Kidney epithelial cell (primary cell): Measurements from ENCODE around the gene FAM47E. TPM values are rescaled to one million over a fixed set of nuclear protein-coding genes. Genes with fewer than 3 reads are reported as not detected.

Source experiments
- DNase-seq: peaks from one replicate; pipeline ENCODE4 v3.0.0-alpha.2; 2010; ENCODE audit warnings: low read depth
- H3K27me3 ChIP-seq: 2 replicates; pipeline ENCODE4 v1.6.0; 2011; ENCODE audit warnings: low read length; ENCODE audit not compliant: control insufficient read depth, insufficient read depth
- H3K36me3 ChIP-seq: 2 replicates; pipeline ENCODE4 v1.5.1; 2011; ENCODE audit warnings: low read length; ENCODE audit not compliant: control insufficient read depth, insufficient read depth
- H3K4me3 ChIP-seq: 2 replicates; pipeline ENCODE4 v1.5.1; 2011; ENCODE audit warnings: low read depth, mild to moderate bottlenecking, control low read depth, low read length
- CTCF ChIP-seq: IDR thresholded peaks from 2 replicates; pipeline ENCODE4 v1.5.1; 2011; ENCODE audit warnings: mild to moderate bottlenecking, moderate library complexity, low read length, control low read depth, inconsistent platforms; ENCODE audit not compliant: insufficient read depth, poor library complexity, severe bottlenecking
- total RNA-seq: library from RNA; depleted of rRNA; stranded (reverse); fragments of >200 nt; gene quantifications from 2 replicates; pipeline ENCODE4 v1.2.3, GENCODE V29; 2015

FAM47E gene
- total RNA-seq, 1 donor from 2014 or later = 2.3 TPM

DNA sequence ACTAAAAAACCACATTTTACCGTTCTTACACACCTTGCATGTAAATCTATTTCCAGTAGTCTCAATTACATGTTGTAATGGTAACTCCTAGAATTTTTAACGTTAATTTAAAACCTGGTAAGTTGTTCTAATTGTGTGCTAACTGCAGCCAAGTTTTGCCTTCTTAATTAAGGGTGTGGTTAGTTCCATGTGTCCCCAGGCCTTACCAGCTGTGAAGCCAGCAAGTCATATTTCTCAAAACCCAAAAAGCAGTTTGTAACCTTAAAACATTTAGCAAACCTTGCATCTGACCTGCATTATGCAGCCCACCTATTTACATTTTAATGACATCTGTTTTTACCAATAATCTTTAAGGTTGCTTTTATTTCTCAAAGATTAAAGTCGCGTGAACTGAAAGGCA is 18.4 kb upstream of the FAM47E start:
- Histone ChIP-seq H3K4me3 (no peak overlapping the region), H3K27me3 (no peaks in the 10 kb centered on the region), H3K36me3 (no peaks in the 10 kb centered on the region)
- DNase-seq = no peak
- TF ChIP-seq CTCF = no peak

- Histone ChIP-seq H3K4me3 (no peak overlapping the region), H3K27me3 (no peaks in the 10 kb centered on the region), H3K36me3 (no peaks in the 10 kb centered on the region)
- TF ChIP-seq CTCF = no peak
- DNase-seq = no peak
These were observed 18.0 kb upstream of the FAM47E start for GRCh38 chr4:76233529-76233928.

DNA sequence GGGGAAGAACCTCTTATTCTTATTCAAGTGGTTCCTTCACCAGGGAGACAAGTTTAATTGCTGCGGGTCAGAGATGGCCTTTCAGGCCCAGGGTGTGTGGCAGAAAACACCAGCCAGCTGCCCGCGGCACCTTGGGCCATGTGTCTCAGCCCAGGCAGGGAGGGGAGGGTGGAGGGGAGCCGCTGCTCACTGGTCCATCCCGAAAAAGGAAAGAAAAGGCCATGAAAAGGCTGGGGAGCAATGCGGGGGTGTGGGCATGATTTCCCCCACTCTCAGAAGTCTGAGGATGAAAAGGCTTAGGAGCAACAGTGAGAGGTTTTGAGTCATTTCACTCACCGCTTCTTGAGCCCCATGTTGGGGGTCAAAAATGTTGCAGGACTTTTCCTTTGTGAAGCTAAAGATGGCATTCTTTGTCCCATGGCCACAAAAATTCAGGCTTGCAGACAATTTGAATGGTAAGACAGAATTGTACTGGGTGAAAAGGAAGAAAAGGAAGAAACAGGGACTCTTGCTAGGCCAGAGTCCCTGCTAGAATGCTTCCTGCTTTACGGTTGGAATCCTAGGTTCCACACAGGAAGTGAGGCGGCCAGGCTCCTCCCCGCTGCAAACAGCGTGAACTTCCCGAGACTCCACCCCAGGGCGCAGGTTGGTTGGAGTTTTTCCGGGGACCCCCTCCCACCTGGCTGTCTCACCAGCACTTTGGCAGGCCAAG is 17.4 kb upstream of the FAM47E start:
- no peak for TF ChIP-seq CTCF
- no peak overlapping the region for H3K4me3 ChIP-seq
- H3K36me3 ChIP-seq = no peaks in the 10 kb centered on the region
- no peaks in the 10 kb centered on the region for H3K27me3 ChIP-seq
- DNase-seq = no peak

DNA sequence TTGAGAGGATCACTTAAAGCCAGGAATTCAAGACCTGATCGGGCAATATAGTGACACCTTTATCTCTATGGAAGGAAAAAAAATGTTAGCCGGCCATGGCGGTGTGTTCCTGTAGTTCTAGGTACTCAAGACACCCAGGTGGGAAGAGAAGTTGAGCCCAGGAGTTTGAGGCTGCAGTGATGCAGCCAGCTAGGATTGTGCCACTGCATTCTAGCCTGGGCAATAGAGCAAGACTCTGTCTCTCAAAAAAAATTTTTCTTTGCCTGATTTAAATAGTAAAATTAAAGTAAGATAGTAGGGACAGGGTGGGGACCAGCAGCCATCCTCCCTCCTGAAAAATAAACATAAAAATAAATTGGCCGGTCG is 16.9 kb upstream of the FAM47E start:
- Histone ChIP-seq H3K36me3 (no peaks in the 10 kb centered on the region), H3K4me3 (no peak overlapping the region), H3K27me3 (no peaks in the 10 kb centered on the region)
- no peak for DNase-seq
- TF ChIP-seq CTCF = no peak

- Histone ChIP-seq H3K36me3 (no peaks in the 10 kb centered on the region), H3K4me3 (no peak overlapping the region), H3K27me3 (no peaks in the 10 kb centered on the region)
- DNase-seq = no peak
- TF ChIP-seq CTCF = no peak
These were observed 16.1 kb upstream of the FAM47E start for GRCh38 chr4:76235407-76235806.

- Histone ChIP-seq H3K36me3 (no peaks in the 10 kb centered on the region), H3K27me3 (no peaks in the 10 kb centered on the region), H3K4me3 (no peak overlapping the region)
- TF ChIP-seq CTCF = no peak
- no peak for DNase-seq
These were observed 15.6 kb upstream of the FAM47E start for GRCh38 chr4:76235915-76236314.
